HG03135 (cell line): ENCODE data around the gene SEMA3F.

Experiments used
- ATAC-seq: cut with Tn5 transposase; IDR thresholded peaks from one replicate; pipeline ENCODE4 v1.9.1; 2021; ENCODE audit warnings: mild to moderate bottlenecking, moderate library complexity; ENCODE audit not compliant: unreplicated experiment

Gene SEMA3F

DNA sequence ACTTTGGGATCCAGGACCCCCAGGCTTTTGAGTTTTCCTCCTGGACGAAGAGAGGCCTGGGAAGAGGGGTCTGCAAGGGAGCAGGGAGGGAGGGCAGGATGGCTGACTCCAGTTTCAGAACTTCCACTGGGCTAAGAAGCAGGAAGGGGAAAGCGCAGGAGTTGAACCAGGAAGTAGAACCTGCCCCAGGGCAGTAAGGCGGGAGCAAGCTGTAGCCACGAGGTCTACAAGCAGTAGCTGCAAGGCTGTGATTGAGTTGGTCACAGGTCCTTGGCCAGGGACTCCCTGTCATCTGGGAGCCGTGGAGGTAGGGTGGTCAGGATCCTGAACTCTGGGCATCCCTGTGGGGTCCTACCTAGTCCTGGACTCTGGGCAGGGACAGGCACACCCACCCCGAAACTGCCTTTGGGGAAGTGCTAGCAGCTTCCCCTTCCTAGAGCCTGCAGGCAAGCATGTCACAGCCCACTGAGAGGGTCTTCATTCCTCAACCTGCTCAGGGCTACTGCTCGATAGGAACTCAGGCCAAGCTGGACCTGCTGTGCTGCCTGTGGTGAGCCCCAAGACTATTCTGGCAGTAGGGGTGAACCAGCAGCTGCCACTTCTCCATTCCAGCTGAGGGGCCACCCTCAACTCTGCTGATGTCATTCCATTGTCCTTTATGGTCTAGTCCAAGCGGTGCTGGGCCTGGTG, 75.1 kb downstream of the SEMA3F start:
- no peak for ATAC-seq

GRCh38 chr3:50230794-50231125, 75.6 kb downstream of the SEMA3F start:
- ATAC-seq = no peak

DNA sequence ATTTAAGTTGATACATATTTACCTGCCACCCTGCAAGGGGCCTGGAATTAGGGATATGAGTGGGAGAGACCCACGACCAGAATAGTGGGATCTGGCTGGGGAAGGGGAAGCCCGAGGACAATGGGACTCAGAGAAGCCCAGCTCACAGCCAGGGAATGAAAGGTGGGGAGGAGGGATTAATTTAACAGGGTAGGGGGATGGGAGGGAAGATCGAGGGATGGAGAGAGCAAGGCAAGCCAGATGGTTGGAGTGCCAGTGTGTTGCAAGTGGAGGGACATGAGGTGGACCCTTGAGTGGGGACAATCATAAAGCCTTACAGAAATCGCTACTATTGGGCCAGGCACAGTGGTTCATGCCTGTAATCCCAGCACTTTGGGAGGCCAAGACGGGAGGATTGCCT, 76.5 kb downstream of the SEMA3F start:
- ATAC-seq = no peak

DNA sequence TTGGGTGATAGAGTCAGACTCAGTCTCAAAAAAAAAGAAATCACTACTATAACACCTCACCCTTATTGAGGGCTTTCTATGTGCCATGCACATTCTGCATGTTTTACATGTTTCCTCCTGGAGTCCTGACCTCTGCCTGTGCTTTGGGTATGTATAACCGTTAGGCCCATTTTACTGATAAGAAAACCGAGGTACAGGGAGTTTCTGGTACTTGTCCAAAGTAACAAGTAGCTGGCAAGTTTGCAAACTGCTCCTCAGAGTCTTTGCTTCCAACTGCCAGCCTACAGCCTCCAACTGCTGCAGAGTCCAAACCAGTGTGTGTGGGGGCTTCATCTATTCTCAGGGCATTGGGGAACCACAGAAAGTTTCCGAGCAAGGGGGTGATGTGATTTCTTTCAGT, 77.2 kb downstream of the SEMA3F start:
- no peak for ATAC-seq

DNA sequence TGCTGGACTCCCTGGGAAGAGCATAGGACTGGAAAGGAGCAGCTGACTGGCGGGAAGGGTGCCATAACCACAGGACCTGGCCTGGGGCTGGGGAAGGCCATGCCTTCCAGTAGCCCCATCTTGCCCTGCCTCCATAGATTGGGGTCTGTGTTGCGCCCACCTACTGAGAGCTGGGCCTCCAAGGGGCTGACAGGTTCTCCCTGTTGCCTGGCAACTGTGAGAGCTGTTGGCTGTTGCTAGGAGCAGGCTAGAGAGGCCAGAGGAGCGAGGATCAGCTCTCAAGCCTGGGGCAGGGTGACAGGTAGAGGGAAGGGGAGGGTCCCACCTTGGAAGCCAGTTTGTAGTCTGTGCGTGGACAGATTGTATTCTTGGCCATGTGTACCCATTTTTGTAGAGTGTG, 78.1 kb downstream of the SEMA3F start:
- no peak for ATAC-seq

- ATAC-seq = peak; percentile 93
Measured at GRCh38 chr3:50235716-50236483, 80.8 kb downstream of the SEMA3F start, which contains the start of gene GNAI2. Gene GNAI2, plus strand, starts transcription at chr3:50236204. Its CDS starts 132 bp downstream, at chr3:50236336.

- ATAC-seq = no peak
Measured at GRCh38 chr3:50236484-50237132, 81.5 kb downstream of the SEMA3F start.

GRCh38 chr3:50237133-50237651, 82.1 kb downstream of the SEMA3F start:
- no peak for ATAC-seq

GRCh38 chr3:50237754-50238548, 82.8 kb downstream of the SEMA3F start:
- ATAC-seq = no peak

DNA sequence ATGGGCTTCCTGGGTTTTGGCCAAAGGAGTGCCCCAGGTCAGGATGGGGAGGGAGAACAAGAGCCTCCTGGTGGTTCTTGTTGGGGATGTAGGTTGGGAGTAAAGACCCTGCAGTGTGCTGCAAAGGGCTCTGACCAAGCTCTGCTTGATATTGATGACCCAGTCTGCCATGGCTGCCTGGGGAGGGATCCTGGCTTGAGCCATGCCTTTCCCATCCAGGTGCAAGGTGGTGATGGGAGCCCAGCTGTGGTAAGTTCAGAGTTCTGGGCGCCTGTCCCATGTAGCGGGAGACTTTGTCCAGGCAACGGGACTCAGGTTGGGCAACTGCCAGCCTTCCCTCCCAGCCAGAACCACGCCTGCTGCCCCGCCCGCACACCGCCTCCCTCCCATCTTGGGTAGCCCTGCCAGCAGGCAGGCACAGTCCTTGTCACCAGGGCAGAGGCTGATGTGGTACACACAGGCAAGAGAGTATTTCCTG, 83.5 kb downstream of the SEMA3F start:
- ATAC-seq = no peak
